Uterus (tissue), 4 donors: ENCODE results near the gene SYT13. TPM values are rescaled to one million over a fixed set of nuclear protein-coding genes. Genes with fewer than 3 reads are reported as not detected.

Experiments
- DNase-seq, 2 donors: peaks; one replicate each; pipeline ENCODE4 v3.0.0-alpha.2; 2019 to 2020
- H3K27ac ChIP-seq, 2 donors: fragments of 200-600 bp; sonication (generic); 1 replicate in 1 of 2; 2 replicates in 1 of 2; pipeline ENCODE4 v1.5.1; 2016 to 2018
- H3K27me3 ChIP-seq, 2 donors: fragments of 200-600 bp; sonication (generic); one replicate each; pipeline ENCODE4 v1.5.1; 2018 to 2019; ENCODE audit warnings: control low read depth in 1 of 2
- H3K36me3 ChIP-seq, 2 donors: fragments of 200-600 bp; sonication (generic); one replicate each; pipeline ENCODE4 v1.5.1; 2019; ENCODE audit warnings: control low read depth in 1 of 2
- H3K4me1 ChIP-seq, 2 donors: fragments of 200-600 bp; sonication (generic); one replicate each; pipeline ENCODE4 v1.5.1; 2018 to 2019; ENCODE audit warnings: control low read depth in 1 of 2
- H3K4me3 ChIP-seq, 2 donors: fragments of 200-600 bp; sonication (generic); 1 replicate in 1 of 2; 2 replicates in 1 of 2; pipeline ENCODE4 v1.5.1; 2018 to 2019; ENCODE audit warnings: mild to moderate bottlenecking in 1 of 2
- H3K9me3 ChIP-seq, 2 donors: fragments of 200-600 bp; sonication (generic); one replicate each; pipeline ENCODE4 v1.5.1; 2019; ENCODE audit warnings: control low read depth in 1 of 2
- CTCF ChIP-seq, 4 experiments: fragments of 200-600 bp in 2 of 4; fragments of 450-650 bp in 2 of 4; sonication (generic) in 2 of 4; IDR thresholded peaks; one replicate each; pipeline ENCODE4 v1.5.1; 2016 to 2019; ENCODE audit warnings: antibody characterized with exemption in 4 of 4, mild to moderate bottlenecking in 2 of 4, moderate library complexity in 1 of 4
- POLR2A ChIP-seq, 2 donors: fragments of 450-650 bp; IDR thresholded peaks; one replicate each; pipeline ENCODE4 v1.6.1; 2016; ENCODE audit warnings: antibody characterized with exemption in 2 of 2, mild to moderate bottlenecking in 1 of 2, moderate library complexity in 1 of 2
- intact Hi-C: fragments of 100-400 bp; cut with DNase I; formaldehyde crosslinking; loops from one replicate; pipeline ENCODE4 v1.15.1; 2023; ENCODE audit warnings: low total_unique reads
- total RNA-seq, 4 donors: library from RNA; depleted of rRNA in 3 of 4; stranded (reverse); fragments of >200 nt in 3 of 4; gene quantifications; one replicate each; pipeline versions ENCODE4 v1.1.0 to v1.2.4, GENCODE V29; 2014 to 2023
- donor health status: DM: yes; HTN: yes; CAD: no.

The SYT13 gene
- total RNA-seq, 4 donors from 2014 or later = 4.9 TPM; not detected in 3

GRCh38 chr11:45234306-45235006 lies 51.7 kb downstream of the SYT13 start:
- no peak overlapping the region for H3K27ac ChIP-seq
- TF ChIP-seq CTCF (IDR thresholded peaks at IDR 0.05) (no peak), POLR2A (IDR thresholded peaks at IDR 0.05) (no peak)
- no peaks in the 10 kb centered on the region for H3K9me3 ChIP-seq
- DNase-seq = no peak
- intact Hi-C loops = loop anchor here (10.0 kb wide), 1 partner anchor 120 kb away; no protein-coding TSS in a partner anchor
- H3K36me3 ChIP-seq = no peaks in the 10 kb centered on the region
- H3K4me1 ChIP-seq = no peaks in the 10 kb centered on the region
- no peak overlapping the region for H3K4me3 ChIP-seq
- no peaks in the 10 kb centered on the region for H3K27me3 ChIP-seq

- TF ChIP-seq CTCF (IDR thresholded peaks at IDR 0.05) (no peak), POLR2A (IDR thresholded peaks at IDR 0.05) (no peak)
- no peaks in the 10 kb centered on the region for H3K36me3 ChIP-seq
- no peak overlapping the region for H3K4me3 ChIP-seq
- no peaks in the 10 kb centered on the region for H3K9me3 ChIP-seq
- intact Hi-C loops = loop anchor here (10.0 kb wide), 1 partner anchor 119 kb away; no protein-coding TSS in a partner anchor
- H3K27ac ChIP-seq = no peak overlapping the region
- no peaks in the 10 kb centered on the region for H3K4me1 ChIP-seq
- no peak for DNase-seq
- H3K27me3 ChIP-seq = no peaks in the 10 kb centered on the region
Measured at GRCh38 chr11:45233804-45234170, 52.4 kb downstream of the SYT13 start.

GRCh38 chr11:45233121-45233803 lies 52.9 kb downstream of the SYT13 start:
- DNase-seq = peak; percentile 77 to 78

GRCh38 chr11:45232341-45233080 lies 53.6 kb downstream of the SYT13 start:
- Histone ChIP-seq H3K27ac (no peak overlapping the region), H3K4me3 (no peak overlapping the region), H3K36me3 (no peaks in the 10 kb centered on the region), H3K9me3 (no peaks in the 10 kb centered on the region), H3K27me3 (no peaks in the 10 kb centered on the region), H3K4me1 (no peaks in the 10 kb centered on the region)
- DNase-seq = no peak
- intact Hi-C loops = loop anchor here (10.0 kb wide), 1 partner anchor 118 kb away; no protein-coding TSS in a partner anchor
- TF ChIP-seq CTCF (IDR thresholded peaks at IDR 0.05) (no peak), POLR2A (IDR thresholded peaks at IDR 0.05) (no peak)

More at GRCh38 chr11:45233121-45233803, 52.9 kb downstream of the SYT13 start:
- TF ChIP-seq CTCF (IDR thresholded peaks at IDR 0.05) (peak; percentile 67 to 90 (median 76)), POLR2A (IDR thresholded peaks at IDR 0.05) (no peak)
- Histone ChIP-seq H3K36me3 (no peaks in the 10 kb centered on the region), H3K27me3 (no peaks in the 10 kb centered on the region), H3K4me1 (no peaks in the 10 kb centered on the region), H3K4me3 (no peak overlapping the region), H3K9me3 (no peaks in the 10 kb centered on the region), H3K27ac (no peak overlapping the region)
- intact Hi-C loops = loop anchor here (10.0 kb wide), 1 partner anchor 118 kb away; no protein-coding TSS in a partner anchor
